ENCODE results near the gene SHISA9. TPM values are rescaled to one million over a fixed set of nuclear protein-coding genes. Genes with fewer than 3 reads are reported as not detected.

SHISA9 gene
- polyA plus RNA-seq, 1 of the 3 experiments (the other 2 are of a cell fraction), result 0.02 TPM

GRCh38 chr16:13093661-13094060 lies 192.3 kb downstream of the SHISA9 start:
- H3K9me3 ChIP-seq, result no peaks in the 10 kb centered on the region
- ChIA-PET CTCF (no interaction called here), POLR2A (no interaction called here)
- no peak overlapping the region for H2AFZ ChIP-seq (ENCODE audit: low read depth)
- no peaks in the 10 kb centered on the region for H3K79me2 ChIP-seq (ENCODE audit: insufficient read depth)
- TF ChIP-seq FOXM1 (IDR thresholded peaks at IDR 0.05; ENCODE audit: low read depth), result no peak
- TF ChIP-seq ELF1 (IDR thresholded peaks at IDR 0.05), result no peak
- H3K36me3 ChIP-seq (replicated peaks in 1 of 2; ENCODE audit: control insufficient read depth in 1 of 2, insufficient read depth in 2 of 2, low read length in 1 of 2), result no peaks in the 10 kb centered on the region
- H3K9ac ChIP-seq, result no peak overlapping the region
- H3K4me3 ChIP-seq (ENCODE audit: low read depth in 2 of 2, low read length in 1 of 2), result no peak overlapping the region
- no peak overlapping the region for H3K4me2 ChIP-seq
- H3K27ac ChIP-seq (ENCODE audit: low read depth in 2 of 2, low read length in 1 of 2), result no peak overlapping the region
- no peak for DNase-seq
- no peaks in the 10 kb centered on the region for H3F3A ChIP-seq (replicated peaks; ENCODE audit: insufficient read depth)
- 8% methylated on average over 7 of the region's 7 CpGs for WGBS (ENCODE audit: low lambda C conversion rate)
- no peaks in the 10 kb centered on the region for H4K20me1 ChIP-seq (ENCODE audit: insufficient read depth)
- H3K27me3 ChIP-seq (ENCODE audit: insufficient read depth), result no peaks in the 10 kb centered on the region
- no peaks in the 10 kb centered on the region for H3K9me2 ChIP-seq
- no peaks in the 10 kb centered on the region for H3K4me1 ChIP-seq (ENCODE audit: control insufficient read depth in 1 of 2, insufficient read depth in 2 of 2, low read depth in 1 of 2, low read length in 1 of 2)

- CTCF ChIA-PET, result no interaction called here
- POLR2A ChIA-PET, result no interaction called here
Measured at GRCh38 chr16:13095061-13095460, 193.7 kb downstream of the SHISA9 start.

GRCh38 chr16:13098536-13098935 lies 197.1 kb downstream of the SHISA9 start:
- Histone ChIP-seq H3K27ac (ENCODE audit: low read depth in 2 of 2, low read length in 1 of 2) (no peak overlapping the region), H3K9ac (no peak overlapping the region), H3K4me2 (no peak overlapping the region), H3K4me3 (ENCODE audit: low read depth in 2 of 2, low read length in 1 of 2) (no peak overlapping the region), H3K9me3 (no peaks in the 10 kb centered on the region), H3K9me2 (no peaks in the 10 kb centered on the region), H3K36me3 (replicated peaks in 1 of 2; ENCODE audit: control insufficient read depth in 1 of 2, insufficient read depth in 2 of 2, low read length in 1 of 2) (no peaks in the 10 kb centered on the region), H3K4me1 (ENCODE audit: control insufficient read depth in 1 of 2, insufficient read depth in 2 of 2, low read depth in 1 of 2, low read length in 1 of 2) (no peaks in the 10 kb centered on the region), H3K79me2 (ENCODE audit: insufficient read depth) (no peaks in the 10 kb centered on the region), H4K20me1 (ENCODE audit: insufficient read depth) (no peaks in the 10 kb centered on the region), H2AFZ (ENCODE audit: low read depth) (no peak overlapping the region), H3K27me3 (ENCODE audit: insufficient read depth) (no peaks in the 10 kb centered on the region), H3F3A (replicated peaks; ENCODE audit: insufficient read depth) (no peaks in the 10 kb centered on the region)
- no peak for DNase-seq
- ChIA-PET POLR2A (no interaction called here), CTCF (no interaction called here)
- 6% methylated on average over 1 of the region's 2 CpGs for WGBS (ENCODE audit: low lambda C conversion rate)
- TF ChIP-seq RXRA (IDR thresholded peaks at IDR 0.05; ENCODE audit: borderline replicate concordance, low read depth), result no peak
- no peak for TF ChIP-seq SMC3 (IDR thresholded peaks at IDR 0.05; ENCODE audit: low read depth, low read length)
- TF ChIP-seq CHD2 (IDR thresholded peaks at IDR 0.05; ENCODE audit: low read length, partially characterized antibody), result no peak

More at GRCh38 chr16:13095061-13095460, 193.7 kb downstream of the SHISA9 start:
- Histone ChIP-seq H3F3A (replicated peaks; ENCODE audit: insufficient read depth) (no peaks in the 10 kb centered on the region), H3K9me2 (no peaks in the 10 kb centered on the region), H3K9ac (no peak overlapping the region), H3K27ac (ENCODE audit: low read depth in 2 of 2, low read length in 1 of 2) (no peak overlapping the region), H3K4me2 (no peak overlapping the region), H3K79me2 (ENCODE audit: insufficient read depth) (no peaks in the 10 kb centered on the region), H4K20me1 (ENCODE audit: insufficient read depth) (no peaks in the 10 kb centered on the region), H2AFZ (ENCODE audit: low read depth) (no peak overlapping the region), H3K27me3 (ENCODE audit: insufficient read depth) (no peaks in the 10 kb centered on the region), H3K4me1 (ENCODE audit: control insufficient read depth in 1 of 2, insufficient read depth in 2 of 2, low read depth in 1 of 2, low read length in 1 of 2) (no peaks in the 10 kb centered on the region), H3K4me3 (ENCODE audit: low read depth in 2 of 2, low read length in 1 of 2) (no peak overlapping the region), H3K9me3 (no peaks in the 10 kb centered on the region), H3K36me3 (replicated peaks in 1 of 2; ENCODE audit: control insufficient read depth in 1 of 2, insufficient read depth in 2 of 2, low read length in 1 of 2) (no peaks in the 10 kb centered on the region)
- WGBS (ENCODE audit: low lambda C conversion rate), result 25% methylated on average over 2 of the region's 2 CpGs
- DNase-seq, result no peak
- no peak for TF ChIP-seq POLR2AphosphoS5 (IDR thresholded peaks at IDR 0.05; ENCODE audit: low read depth, low read length)
- TF ChIP-seq EZH2phosphoT487 (IDR thresholded peaks at IDR 0.05; ENCODE audit: borderline replicate concordance, low read depth), result no peak

- Histone ChIP-seq H3K27ac (ENCODE audit: low read depth in 2 of 2, low read length in 1 of 2) (no peak overlapping the region), H3K4me3 (ENCODE audit: low read depth in 2 of 2, low read length in 1 of 2) (no peak overlapping the region), H3K27me3 (ENCODE audit: insufficient read depth) (no peaks in the 10 kb centered on the region), H3K79me2 (ENCODE audit: insufficient read depth) (no peaks in the 10 kb centered on the region), H3K9ac (no peak overlapping the region), H3K9me3 (no peaks in the 10 kb centered on the region), H3K9me2 (no peaks in the 10 kb centered on the region), H3K36me3 (replicated peaks in 1 of 2; ENCODE audit: control insufficient read depth in 1 of 2, insufficient read depth in 2 of 2, low read length in 1 of 2) (no peaks in the 10 kb centered on the region), H2AFZ (ENCODE audit: low read depth) (no peak overlapping the region), H4K20me1 (ENCODE audit: insufficient read depth) (no peaks in the 10 kb centered on the region), H3K4me1 (ENCODE audit: control insufficient read depth in 1 of 2, insufficient read depth in 2 of 2, low read depth in 1 of 2, low read length in 1 of 2) (no peaks in the 10 kb centered on the region), H3K4me2 (no peak overlapping the region), H3F3A (replicated peaks; ENCODE audit: insufficient read depth) (no peaks in the 10 kb centered on the region)
- POLR2A ChIA-PET, result no interaction called here
- DNase-seq, result no peak
- 14% methylated on average over 2 of the region's 2 CpGs for WGBS (ENCODE audit: low lambda C conversion rate)
- CTCF ChIA-PET, result no interaction called here
- TF ChIP-seq RXRA (IDR thresholded peaks at IDR 0.05; ENCODE audit: borderline replicate concordance, low read depth), result no peak
- TF ChIP-seq MXI1 (IDR thresholded peaks at IDR 0.05; ENCODE audit: low read depth, low read length), result no peak
- TF ChIP-seq NFIC (IDR thresholded peaks at IDR 0.05; ENCODE audit: borderline replicate concordance), result no peak
- TF ChIP-seq JUND (IDR thresholded peaks at IDR 0.05), result no peak
- TF ChIP-seq USF2 (IDR thresholded peaks at IDR 0.05; ENCODE audit: borderline replicate concordance, low read depth, low read length), result no peak
- no peak for TF ChIP-seq ZBTB33 (IDR thresholded peaks at IDR 0.05; ENCODE audit: borderline replicate concordance, low read depth)
- no peak for TF ChIP-seq GATA2 (CRISPR knock-in tag; IDR thresholded peaks at IDR 0.05)
- no peak for TF ChIP-seq FOSL2 (IDR thresholded peaks at IDR 0.05; ENCODE audit: borderline replicate concordance, low read depth)
- TF ChIP-seq PBX3 (IDR thresholded peaks at IDR 0.05), result no peak
Measured at GRCh38 chr16:13099822-13100221, 198.4 kb downstream of the SHISA9 start.

All from SK-N-SH (cell line).